GM11168 (cell line): ENCODE measurements around the gene DAO.
"Not testable (repeated sequence)": the region's sequence is repeated elsewhere in the genome, so short reads cannot be mapped to it uniquely, and the experiment has no call there.

Experiments
- in situ Hi-C: fragments of 300-500 bp; cut with MboI; formaldehyde crosslinking; loops from one replicate; pipeline ENCODE4 v1.12.0; 2022; ENCODE audit warnings: low sequenced_read_pairs; ENCODE audit not compliant: unreplicated experiment

The DAO gene

GRCh38 chr12:108879615-108880254 lies at the start of gene DAO:
Gene DAO (plus strand): TSS chr12:108880092. CDS start chr12:108885007, 4,915 bp downstream.
- in situ Hi-C loops, result no loop called here

GRCh38 chr12:108831309-108831991 lies 48.4 kb upstream of the DAO start:
- in situ Hi-C loops, result no loop called here

GRCh38 chr12:108832208-108832607 lies 47.7 kb upstream of the DAO start:
- in situ Hi-C loops, result no loop called here

- in situ Hi-C loops, result no loop called here
These were observed 47.0 kb upstream of the DAO start for GRCh38 chr12:108832730-108833354.

- in situ Hi-C loops, result no loop called here
These were observed 46.5 kb upstream of the DAO start for GRCh38 chr12:108833355-108833733.

- in situ Hi-C loops, result no loop called here
These were observed 46.0 kb upstream of the DAO start for GRCh38 chr12:108833757-108834472.

- in situ Hi-C loops, result no loop called here
These were observed 43.8 kb upstream of the DAO start for GRCh38 chr12:108835860-108836634.

GRCh38 chr12:108837239-108837638 lies 42.7 kb upstream of the DAO start:
- in situ Hi-C loops, result no loop called here

GRCh38 chr12:108837680-108838079 lies 42.2 kb upstream of the DAO start:
- in situ Hi-C loops, result no loop called here

GRCh38 chr12:108838194-108839017 lies 41.5 kb upstream of the DAO start:
- in situ Hi-C loops, result no loop called here

GRCh38 chr12:108839018-108839889 lies 40.6 kb upstream of the DAO start:
- in situ Hi-C loops, result no loop called here

- in situ Hi-C loops, result no loop called here
These were observed 40.0 kb upstream of the DAO start for GRCh38 chr12:108839890-108840230.

GRCh38 chr12:108840605-108841332 lies 39.1 kb upstream of the DAO start:
- in situ Hi-C loops, result no loop called here

- in situ Hi-C loops, result not testable (repeated sequence)
These were observed 38.1 kb upstream of the DAO start for GRCh38 chr12:108841825-108842224.

- in situ Hi-C loops, result no loop called here
These were observed 37.5 kb upstream of the DAO start for GRCh38 chr12:108842361-108842760.

GRCh38 chr12:108843187-108843586 lies 36.7 kb upstream of the DAO start:
- in situ Hi-C loops, result no loop called here

GRCh38 chr12:108845696-108846095 lies 34.2 kb upstream of the DAO start:
- in situ Hi-C loops, result no loop called here

GRCh38 chr12:108846290-108846701 lies 33.6 kb upstream of the DAO start:
- in situ Hi-C loops, result no loop called here
